Ramos (cell line): Measurements from ENCODE around the gene EPB41.
"Not testable (repeated sequence)": the region's sequence is repeated elsewhere in the genome, so short reads cannot be mapped to it uniquely, and the experiment has no call there.

Experiments
- in situ Hi-C: fragments of 300-500 bp; cut with MboI; formaldehyde crosslinking; loops from one replicate; pipeline ENCODE4 v1.14.3; 2022; ENCODE audit warnings: low sequenced_read_pairs; ENCODE audit not compliant: unreplicated experiment

Gene EPB41

GRCh38 chr1:29090937-29091618, 176.7 kb downstream of the EPB41 start:
- in situ Hi-C loops, result no loop called here

GRCh38 chr1:29092704-29093103, 178.3 kb downstream of the EPB41 start:
- in situ Hi-C loops, result not testable (repeated sequence)

GRCh38 chr1:29094433-29094832, 180.1 kb downstream of the EPB41 start:
- in situ Hi-C loops, result no loop called here

- in situ Hi-C loops, result no loop called here
Observed at GRCh38 chr1:29094954-29095353, 180.6 kb downstream of the EPB41 start.

GRCh38 chr1:29096231-29096886, 182.0 kb downstream of the EPB41 start:
- in situ Hi-C loops, result no loop called here

DNA sequence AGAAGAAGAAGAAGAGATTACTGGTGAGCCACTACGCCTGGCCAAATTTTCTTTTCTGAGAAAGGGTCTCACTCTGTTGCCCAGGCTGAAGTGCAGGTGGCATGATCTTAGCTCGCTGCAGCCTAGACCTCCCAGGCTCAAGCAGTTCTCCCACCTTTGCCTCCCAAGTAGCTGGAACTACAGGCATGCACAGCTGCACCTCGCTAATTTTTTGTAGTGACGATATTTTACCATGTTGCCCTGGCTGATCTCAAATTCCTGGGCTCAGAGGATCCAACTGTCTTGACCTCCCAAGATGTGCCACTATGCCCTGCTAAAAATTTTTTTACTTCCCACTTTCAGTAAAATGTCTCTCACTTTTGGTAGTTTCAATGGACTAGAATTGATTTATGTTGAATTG, 184.9 kb downstream of the EPB41 start:
- in situ Hi-C loops, result no loop called here

DNA sequence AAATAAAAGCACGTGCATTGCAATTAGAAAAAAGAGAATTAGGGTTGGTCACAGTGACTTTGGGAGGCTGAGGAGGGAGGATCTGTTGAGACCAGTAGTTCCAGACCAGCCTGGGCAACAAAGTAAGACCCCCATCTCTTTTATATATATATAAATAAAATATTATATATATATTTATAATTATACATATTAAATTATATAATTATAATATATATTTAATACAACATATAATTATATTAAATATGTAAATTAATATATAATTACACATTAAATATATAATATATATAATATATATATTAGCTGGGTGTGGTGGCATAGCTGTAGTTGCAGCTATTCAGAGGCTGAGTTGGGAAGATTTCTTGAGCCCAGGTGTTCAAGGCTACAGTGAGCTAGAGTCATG, 186.1 kb downstream of the EPB41 start:
- in situ Hi-C loops, result no loop called here

GRCh38 chr1:29105822-29106221, 191.5 kb downstream of the EPB41 start:
- in situ Hi-C loops, result no loop called here

DNA sequence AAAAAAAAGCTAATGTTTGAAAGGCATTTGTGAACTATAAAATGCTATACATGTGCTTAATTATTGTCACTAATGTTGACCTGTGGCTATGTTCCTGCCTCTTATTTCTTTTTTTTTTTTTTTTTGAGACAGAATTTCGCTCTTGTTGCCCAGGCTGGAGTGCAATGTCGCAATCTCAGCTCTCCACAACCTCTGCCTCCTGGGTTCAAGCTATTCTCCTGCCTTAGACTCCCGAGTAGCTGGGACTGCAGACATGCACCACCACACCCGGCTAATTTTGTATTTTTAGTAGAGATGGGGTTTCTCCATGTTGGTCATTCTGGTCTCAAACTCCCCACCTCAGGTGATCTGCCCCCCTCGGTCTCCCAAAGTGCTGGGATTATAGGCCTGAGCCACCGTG, 193.7 kb downstream of the EPB41 start:
- in situ Hi-C loops, result not testable (repeated sequence)

DNA sequence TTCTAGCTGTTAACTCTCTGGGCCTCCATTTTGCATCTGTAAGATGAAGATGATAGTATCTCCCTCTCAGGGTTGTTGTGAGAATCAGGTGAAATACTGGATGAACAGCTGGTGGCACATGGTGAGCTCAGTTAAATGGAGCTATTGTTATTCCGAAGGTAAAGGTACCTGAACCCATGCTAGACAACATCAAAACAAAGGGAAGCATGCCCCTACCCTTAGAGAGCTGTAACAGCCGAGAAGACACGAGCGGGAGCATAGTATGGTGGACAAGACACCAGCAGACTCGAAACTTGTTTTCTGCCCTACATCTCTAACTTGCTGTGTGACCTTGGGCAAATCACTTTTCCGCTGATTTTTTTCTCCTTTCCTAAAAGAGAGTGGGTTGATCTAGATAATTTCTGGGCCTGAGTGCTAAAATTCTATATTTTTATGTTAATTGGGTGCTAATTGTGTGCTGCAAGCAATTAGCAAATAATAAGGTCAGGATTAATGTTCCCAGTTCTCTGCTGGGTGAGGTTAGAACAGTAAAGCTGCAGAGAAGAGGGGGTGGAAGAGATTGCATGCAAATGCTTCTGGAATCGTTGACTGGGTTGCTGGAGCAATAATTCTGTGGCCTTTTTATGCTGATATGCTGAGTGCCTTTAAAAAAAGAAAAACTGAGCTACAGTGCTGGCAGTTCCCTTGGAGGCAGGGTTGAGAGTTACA, 198.5 kb downstream of the EPB41 start:
- in situ Hi-C loops, result loop anchor here (10.0 kb wide), 1 partner anchor 228 kb away; no protein-coding TSS in a partner anchor

GRCh38 chr1:29113413-29114117, 199.2 kb downstream of the EPB41 start:
- in situ Hi-C loops, result loop anchor here (10.0 kb wide), 1 partner anchor 229 kb away; no protein-coding TSS in a partner anchor

GRCh38 chr1:29114654-29115053, 200.3 kb downstream of the EPB41 start:
- in situ Hi-C loops, result loop anchor here (10.0 kb wide), 1 partner anchor 230 kb away; no protein-coding TSS in a partner anchor

GRCh38 chr1:29117381-29117780, 203.0 kb downstream of the EPB41 start:
- in situ Hi-C loops, result loop anchor here (10.0 kb wide), 1 partner anchor 233 kb away; no protein-coding TSS in a partner anchor

- in situ Hi-C loops, result loop anchor here (10.0 kb wide), 1 partner anchor 235 kb away; no protein-coding TSS in a partner anchor
Observed at GRCh38 chr1:29119121-29119929, 205.0 kb downstream of the EPB41 start.

GRCh38 chr1:29120367-29120766, 206.0 kb downstream of the EPB41 start:
- in situ Hi-C loops, result no loop called here

GRCh38 chr1:29120947-29121485, 206.6 kb downstream of the EPB41 start:
- in situ Hi-C loops, result no loop called here

DNA sequence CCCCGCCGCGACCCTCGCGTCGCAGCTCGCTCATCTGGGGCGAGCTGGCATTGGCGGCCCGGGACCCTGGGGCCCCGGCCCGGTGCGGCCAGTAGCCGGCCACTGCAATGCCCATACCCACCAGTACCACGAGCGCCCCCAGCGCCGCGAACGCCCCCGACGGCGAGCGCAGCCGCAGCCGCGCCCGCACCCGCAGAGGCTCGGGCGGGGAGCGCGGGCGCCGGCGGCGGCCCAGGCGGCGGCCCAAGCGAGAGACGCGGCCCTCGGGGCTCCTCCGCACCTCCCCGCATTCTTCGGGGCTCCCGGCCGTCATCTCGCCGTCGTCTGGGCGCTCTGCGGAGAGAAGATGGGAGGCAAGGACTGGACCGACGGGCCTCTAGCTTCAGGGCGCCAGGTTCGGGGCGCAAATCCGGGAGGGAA, 207.2 kb downstream of the EPB41 start:
- in situ Hi-C loops, result no loop called here

- in situ Hi-C loops, result no loop called here
Observed at GRCh38 chr1:29121936-29122681, 207.7 kb downstream of the EPB41 start.

- in situ Hi-C loops, result no loop called here
Observed at GRCh38 chr1:29122682-29123052, 208.3 kb downstream of the EPB41 start.
